ENCODE results near the gene MAPKAPK5.
"Not testable (repeated sequence)": the region's sequence is repeated elsewhere in the genome, so short reads cannot be mapped to it uniquely, and the experiment has no call there.

MAPKAPK5 gene

GRCh38 chr12:111886662-111887545 lies 44.9 kb downstream of the MAPKAPK5 start:
- no peak for DNase-seq (ENCODE audit: low read depth)

- no peak for DNase-seq (ENCODE audit: low read depth)
These were observed 46.1 kb downstream of the MAPKAPK5 start for GRCh38 chr12:111887926-111888745.

- no peak for DNase-seq (ENCODE audit: low read depth)
These were observed 51.3 kb downstream of the MAPKAPK5 start for GRCh38 chr12:111893287-111893686.

DNA sequence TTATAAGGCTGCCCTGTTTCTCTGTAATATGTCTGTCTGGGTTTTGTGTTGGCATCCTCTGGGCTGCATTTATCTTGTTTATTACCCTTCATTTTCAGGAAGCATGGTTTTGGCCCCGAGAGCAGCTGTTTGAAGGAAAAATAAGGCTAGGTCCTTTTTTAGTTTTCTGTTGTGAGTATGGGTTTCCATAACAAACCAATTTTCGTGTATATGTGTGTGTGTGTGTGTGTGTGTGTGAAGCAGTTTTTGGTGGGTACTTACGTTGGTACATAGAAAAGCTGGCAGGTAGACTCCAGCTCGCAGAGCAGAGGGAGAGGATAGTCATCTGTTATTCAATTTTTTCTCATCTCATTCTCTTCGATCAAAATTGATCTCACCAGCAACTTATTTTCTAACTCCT lies 52.5 kb downstream of the MAPKAPK5 start:
- DNase-seq (ENCODE audit: low read depth), result no peak

DNA sequence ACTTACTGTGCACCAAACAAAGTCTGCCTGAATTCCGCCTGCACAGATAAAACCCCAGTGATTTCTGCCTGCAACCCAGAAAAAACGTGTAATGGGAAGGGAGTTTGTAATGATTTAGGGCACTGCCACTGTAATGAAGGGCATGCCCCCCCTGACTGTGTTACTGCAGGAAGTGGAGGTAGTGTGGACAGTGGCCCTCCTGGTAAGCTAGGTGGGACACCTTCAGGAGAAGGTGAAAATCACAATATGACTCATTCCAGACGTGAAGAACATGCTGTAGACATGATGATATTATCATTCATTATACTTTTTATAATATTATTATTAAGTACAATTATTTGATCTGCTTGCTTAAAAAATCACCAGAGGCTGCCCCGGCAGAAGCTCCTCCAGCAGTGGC lies 59.2 kb downstream of the MAPKAPK5 start:
- DNase-seq (ENCODE audit: low read depth), result no peak

- no peak for DNase-seq (ENCODE audit: low read depth)
These were observed 62.5 kb downstream of the MAPKAPK5 start for GRCh38 chr12:111904446-111904975.

DNA sequence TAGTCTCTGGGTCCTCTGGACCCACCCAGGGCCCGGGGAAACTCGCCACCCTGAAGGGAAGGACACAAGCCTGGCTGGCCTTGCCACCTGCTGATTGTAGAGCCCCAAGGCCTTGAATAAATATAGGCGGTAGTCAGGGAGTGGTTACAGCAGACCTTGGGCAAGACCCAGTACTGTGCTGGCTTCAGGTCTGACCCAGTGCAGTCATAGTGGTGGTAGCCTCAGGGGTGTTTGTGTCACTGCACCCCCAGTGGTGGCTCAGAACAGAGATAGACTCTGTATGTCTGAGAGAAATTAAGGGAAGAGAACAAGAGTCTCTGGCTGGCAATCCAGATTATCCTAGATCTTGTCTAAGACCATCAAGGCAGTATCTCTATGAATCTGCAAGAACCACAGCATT lies 63.5 kb downstream of the MAPKAPK5 start:
- DNase-seq (ENCODE audit: low read depth), result no peak

DNA sequence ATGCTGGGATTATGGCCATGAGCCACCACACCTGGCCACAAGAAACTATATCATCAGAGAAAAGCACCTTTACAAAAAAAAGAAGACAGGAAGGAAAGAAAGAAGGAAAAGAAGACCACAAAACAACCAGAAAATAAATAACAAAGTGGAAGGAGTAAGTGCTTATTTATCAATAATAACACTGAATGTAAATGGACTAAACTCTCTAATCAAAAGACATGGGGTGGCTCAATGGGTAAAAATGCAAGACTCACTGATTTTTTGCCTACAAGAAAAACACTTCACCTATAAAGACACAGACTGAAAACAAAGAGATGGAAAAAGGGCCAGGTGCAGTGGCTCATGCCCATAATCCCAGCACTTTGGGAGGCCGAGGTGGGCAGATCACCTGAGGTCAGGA lies 65.7 kb downstream of the MAPKAPK5 start:
- DNase-seq (ENCODE audit: low read depth), result no peak

- no peak for DNase-seq (ENCODE audit: low read depth)
These were observed 83.1 kb downstream of the MAPKAPK5 start for GRCh38 chr12:111925171-111925570.

GRCh38 chr12:111926631-111927030 lies 84.6 kb downstream of the MAPKAPK5 start:
- no peak for DNase-seq (ENCODE audit: low read depth)

DNA sequence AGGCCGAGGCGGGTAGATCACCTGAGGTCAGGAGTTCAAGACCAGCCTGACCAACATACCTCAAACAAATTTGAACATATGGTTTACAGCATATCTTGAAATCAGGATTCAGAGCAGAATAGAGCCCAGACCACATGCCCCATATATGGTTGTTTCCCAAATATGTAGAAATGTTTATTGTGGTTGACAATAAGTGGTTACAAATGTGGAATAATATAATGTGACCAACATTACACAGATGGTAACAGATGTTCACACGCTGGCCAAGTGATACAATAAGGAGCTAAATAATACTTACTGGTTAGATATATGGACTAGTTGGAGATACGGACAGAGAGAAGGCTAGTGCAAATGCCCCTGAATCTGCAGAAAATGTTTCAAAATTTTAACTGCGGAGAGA lies 85.3 kb downstream of the MAPKAPK5 start:
- no peak for DNase-seq (ENCODE audit: low read depth)

DNA sequence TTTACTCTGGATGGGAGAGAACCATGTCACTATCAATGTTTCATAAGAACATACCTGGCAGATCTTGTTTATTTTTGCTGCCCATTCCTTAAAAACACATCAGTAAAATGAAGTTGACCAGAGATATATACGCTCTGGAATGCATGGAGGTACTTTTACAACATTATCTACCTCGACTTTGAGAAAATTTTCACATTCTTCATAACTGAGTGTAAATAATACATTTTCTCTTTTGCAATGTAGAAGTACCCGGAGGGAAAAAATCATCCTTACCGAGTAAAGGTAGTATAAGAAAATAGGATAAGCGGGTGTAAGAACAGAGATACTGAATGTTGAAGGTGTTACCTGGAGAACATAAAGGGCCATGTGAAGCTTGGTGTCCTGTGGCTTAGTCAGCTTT lies 90.2 kb downstream of the MAPKAPK5 start:
- DNase-seq (ENCODE audit: low read depth), result no peak

DNA sequence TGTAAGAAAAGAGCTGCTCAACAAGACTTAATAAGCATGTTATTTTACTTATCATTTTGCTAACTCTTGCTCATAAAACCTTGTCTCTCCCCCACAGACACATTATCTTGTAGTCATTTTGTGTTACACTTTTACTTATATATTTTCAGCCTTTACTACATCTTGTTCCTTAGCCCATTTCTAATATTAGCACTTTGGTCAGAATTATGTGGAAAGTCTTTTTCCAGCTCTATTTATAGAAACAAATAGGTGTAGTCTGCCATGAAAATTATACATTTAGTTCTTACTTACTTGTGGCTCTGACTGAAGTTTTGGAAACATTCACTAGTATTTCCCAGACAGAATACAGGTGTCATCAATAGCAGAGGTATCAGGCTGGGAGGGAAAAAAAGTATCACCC lies 94.8 kb downstream of the MAPKAPK5 start:
- DNase-seq (ENCODE audit: low read depth), result no peak

DNA sequence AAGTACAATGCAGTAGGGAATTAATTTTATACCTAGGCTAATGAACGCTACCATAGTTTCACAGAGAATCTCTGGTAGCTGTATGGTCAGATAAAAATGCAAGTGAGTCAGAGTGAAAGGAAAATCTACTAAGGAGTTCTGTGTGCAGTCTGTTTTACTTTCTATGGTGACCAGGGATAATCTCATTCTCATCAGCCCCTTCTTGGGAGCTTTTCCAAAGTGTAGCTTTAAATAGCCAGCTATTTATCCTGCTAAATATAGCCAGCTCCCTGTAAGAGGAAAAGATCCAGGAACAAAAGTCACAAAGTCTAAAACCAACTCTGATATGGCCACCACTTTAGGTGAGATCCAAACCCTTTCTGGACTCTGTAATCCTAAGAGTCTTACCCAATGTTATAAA lies 95.4 kb downstream of the MAPKAPK5 start:
- no peak for DNase-seq (ENCODE audit: low read depth)

DNA sequence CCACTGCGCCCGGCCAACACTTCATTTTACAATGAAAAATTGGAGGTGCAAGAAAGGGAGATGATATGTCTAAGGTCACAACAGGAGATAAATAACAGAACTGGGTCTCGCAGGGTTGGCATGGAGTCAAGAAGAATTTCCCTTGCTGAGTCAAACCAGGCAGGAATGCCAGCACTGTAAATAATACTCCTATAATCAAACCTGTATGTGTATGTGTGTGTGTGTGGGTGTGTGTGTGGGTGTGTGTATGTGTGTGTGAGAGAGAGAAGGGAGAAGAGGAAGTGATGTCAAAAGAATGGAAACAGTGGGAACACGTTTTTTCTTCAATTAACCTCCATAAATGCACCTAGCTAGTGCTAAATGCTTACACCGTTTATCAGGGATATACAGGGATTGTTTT lies 100.5 kb downstream of the MAPKAPK5 start:
- no peak for DNase-seq (ENCODE audit: low read depth)

DNA sequence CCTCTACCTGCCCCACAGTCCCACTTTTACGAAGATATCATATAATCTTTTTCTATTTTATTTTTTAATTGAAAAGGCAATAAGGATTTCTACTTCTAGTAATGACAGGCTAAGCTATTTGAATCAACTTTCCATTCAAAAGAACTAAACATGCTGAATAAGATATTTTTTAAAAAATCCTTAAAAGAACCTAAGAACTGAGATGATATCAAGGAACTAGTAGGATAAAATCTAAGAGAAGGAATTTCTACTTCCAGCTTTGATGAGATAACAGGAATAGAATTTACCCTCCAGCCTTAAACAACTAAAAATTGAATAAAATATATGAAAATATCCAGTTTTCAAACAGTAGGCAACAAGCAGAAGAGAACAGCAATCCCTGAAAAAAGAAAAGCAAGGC lies 101.9 kb downstream of the MAPKAPK5 start:
- DNase-seq (ENCODE audit: low read depth), result no peak

- DNase-seq (ENCODE audit: low read depth), result not testable (repeated sequence)
These were observed 109.1 kb downstream of the MAPKAPK5 start for GRCh38 chr12:111950961-111951676.

Measured in activated T-cell treated with anti-CD3 and anti-CD28 coated beads for 48 hours (primary cell).